CMK (cell line): ENCODE measurements around the gene ZNF775.

Source experiments
- DNase-seq: peaks from one replicate; pipeline ENCODE4 v3.0.0-alpha.2; 2010; ENCODE audit warnings: low read depth

ZNF775 gene

GRCh38 chr7:150346922-150347321, 32.2 kb upstream of the ZNF775 start:
- DNase-seq, result no peak

GRCh38 chr7:150351587-150352194, 27.4 kb upstream of the ZNF775 start:
- no peak for DNase-seq

GRCh38 chr7:150355666-150356059, 23.5 kb upstream of the ZNF775 start:
- DNase-seq, result no peak

- DNase-seq, result no peak
Measured at GRCh38 chr7:150356265-150356897, 22.7 kb upstream of the ZNF775 start.

GRCh38 chr7:150357270-150357669, 21.9 kb upstream of the ZNF775 start:
- DNase-seq, result no peak

- no peak for DNase-seq
Measured at GRCh38 chr7:150357771-150358427, 21.2 kb upstream of the ZNF775 start.

GRCh38 chr7:150358433-150358832, 20.7 kb upstream of the ZNF775 start:
- no peak for DNase-seq

GRCh38 chr7:150358988-150359621, 20.0 kb upstream of the ZNF775 start:
- no peak for DNase-seq

- no peak for DNase-seq
Measured at GRCh38 chr7:150359622-150360362, 19.3 kb upstream of the ZNF775 start.

GRCh38 chr7:150360363-150361058, 18.6 kb upstream of the ZNF775 start:
- DNase-seq, result no peak

GRCh38 chr7:150361402-150361801, 17.7 kb upstream of the ZNF775 start:
- no peak for DNase-seq

GRCh38 chr7:150361807-150362621, 17.1 kb upstream of the ZNF775 start:
- DNase-seq, result no peak

- no peak for DNase-seq
Measured at GRCh38 chr7:150363370-150363769, 15.8 kb upstream of the ZNF775 start.

- no peak for DNase-seq
Measured at GRCh38 chr7:150363872-150364271, 15.3 kb upstream of the ZNF775 start.

- no peak for DNase-seq
Measured at GRCh38 chr7:150365194-150365593, 13.9 kb upstream of the ZNF775 start.

GRCh38 chr7:150365673-150366398, 13.3 kb upstream of the ZNF775 start:
- no peak for DNase-seq

- DNase-seq, result no peak
Measured at GRCh38 chr7:150367677-150368095, 11.4 kb upstream of the ZNF775 start.

GRCh38 chr7:150368096-150368883, 10.8 kb upstream of the ZNF775 start, which contains the start of gene REPIN1:
Gene REPIN1, plus strand, starts transcription at chr7:150368822. Its CDS starts 890 bp downstream, at chr7:150369712.
- peak; percentile 75 for DNase-seq
